HepG2 (cell line): ENCODE results near the gene CNNM2. TPM values are rescaled to one million over a fixed set of nuclear protein-coding genes. Genes with fewer than 3 reads are reported as not detected.

Source experiments
- ATAC-seq: fragments of 200-7000 bp; cut with Tn5 transposase; 3 replicates; pipeline ENCODE4 v1.9.1; 2020; ENCODE audit warnings: mild to moderate bottlenecking, moderate library complexity
- BruUV-seq: library from RNA; stranded (reverse); fragments of 400-500 nt; replicated peaks from 2 replicates; lab custom pipeline; 2021; lab: Mats Ljungman, UMichigan
- CTCF ChIA-PET: fragments of 300-600 bp; formaldehyde crosslinking; extraction: SDS; loops from one replicate; lab custom pipeline; 2021; ENCODE audit warnings: low total read pairs, inconsistent platforms, low intra/inter-chr PET ratio; lab: Yijun Ruan, JAX
- POLR2A ChIA-PET: fragments of 350-600 bp; sonication (Branson Sonifier 250); formaldehyde crosslinking; loops from one replicate; lab custom pipeline; 2020; ENCODE audit warnings: antibody characterized with exemption, inconsistent platforms; lab: Yijun Ruan, JAX
- DNase-seq: peaks from one replicate; pipeline ENCODE4 v3.0.0-alpha.2; 2015; ENCODE audit warnings: low spot score
- FAIRE-seq: peaks from 3 replicates; lab custom pipeline; 2011; peaks lifted over from hg19 to GRCh38; lab: Jason Lieb, UNC
- H2AFZ ChIP-seq: one replicate; pipeline ENCODE4 v1.6.1; 2011; ENCODE audit warnings: low read length, inconsistent platforms
- H3K27ac ChIP-seq: fragments of 300-600 bp; 3 replicates; pipeline ENCODE4 v1.8.0; 2011; ENCODE audit warnings: mixed run types, mild to moderate bottlenecking, mixed read lengths, low read length, inconsistent platforms; ENCODE audit not compliant: insufficient read depth; ENCODE audit errors: extremely low read length
- H3K27me3 ChIP-seq, 2 experiments: fragments of 200-600 bp in 1 of 2; 2 replicates in 1 of 2; 3 replicates in 1 of 2; pipeline versions ENCODE4 v1.6.0 to v1.8.0; 2011; ENCODE audit warnings: low read length in 2 of 2, mild to moderate bottlenecking in 2 of 2, moderate library complexity in 2 of 2, inconsistent platforms in 1 of 2; ENCODE audit not compliant: insufficient read depth in 2 of 2, control insufficient read depth in 1 of 2
- H3K36me3 ChIP-seq, 2 experiments: fragments of 200-600 bp in 1 of 2; replicated peaks in 1 of 2; 2 replicates in 1 of 2; 3 replicates in 1 of 2; pipeline versions ENCODE4 v1.5.1 to v1.8.0; 2011; ENCODE audit warnings: low read length in 2 of 2, inconsistent platforms in 1 of 2; ENCODE audit not compliant: insufficient read depth in 2 of 2, control insufficient read depth in 1 of 2
- H3K4me1 ChIP-seq: 2 replicates; pipeline ENCODE4 v1.5.1; 2012; ENCODE audit warnings: low read length, inconsistent platforms; ENCODE audit not compliant: insufficient read depth
- H3K4me2 ChIP-seq: 2 replicates; pipeline ENCODE4 v1.6.0; 2011; ENCODE audit warnings: low read depth, low read length, inconsistent platforms
- H3K4me3 ChIP-seq, 3 experiments: fragments of 200-600 bp in 1 of 3; sonication (generic), shearing (Covaris generic) in 1 of 3; replicated peaks in 1 of 3; 2 replicates each; pipeline ENCODE4 v1.5.1; 2011 to 2016; ENCODE audit warnings: low read length in 3 of 3, inconsistent platforms in 2 of 3, low read depth in 2 of 3, mild to moderate bottlenecking in 2 of 3, control low read depth in 1 of 3, mixed read lengths in 1 of 3; ENCODE audit not compliant: insufficient read depth in 1 of 3
- H3K79me2 ChIP-seq: one replicate; pipeline ENCODE4 v1.6.1; 2011; ENCODE audit warnings: low read length, inconsistent platforms; ENCODE audit not compliant: insufficient read depth
- H3K9ac ChIP-seq: 2 replicates; pipeline ENCODE4 v1.6.0; 2011; ENCODE audit warnings: mild to moderate bottlenecking, low read depth, low read length, inconsistent platforms; ENCODE audit not compliant: insufficient read depth
- H3K9me3 ChIP-seq: 2 replicates; pipeline ENCODE4 v1.5.1; 2012; ENCODE audit warnings: mild to moderate bottlenecking, low read length
- H4K20me1 ChIP-seq: 2 replicates; pipeline ENCODE4 v1.6.0; 2011; ENCODE audit warnings: inconsistent platforms, mild to moderate bottlenecking, low read length, moderate library complexity; ENCODE audit not compliant: insufficient read depth
- HMG20A ChIP-seq: IDR thresholded peaks from 2 replicates; pipeline ENCODE4 v1.6.1; 2016; ENCODE audit warnings: borderline replicate concordance
- IRX3 ChIP-seq: sonication (generic); formaldehyde crosslinking; IDR thresholded peaks from 2 replicates; pipeline ENCODE4 v1.8.1; 2023; ENCODE audit warnings: mild to moderate bottlenecking, low read depth, missing genetic modification reagents, borderline replicate concordance
- MBNL3 ChIP-seq: fragments of 250-450 bp; sonication (Bioruptor Pico); conservative IDR thresholded peaks from 2 replicates; pipeline ENCODE4 v1.8.0; 2022; ENCODE audit warnings: mild to moderate bottlenecking, inconsistent platforms
- PCBP2 ChIP-seq: fragments of 200-400 bp; formaldehyde crosslinking; optimal IDR thresholded peaks from 2 replicates; pipeline ENCODE3; 2018; ENCODE audit warnings: low read length, low read depth; ENCODE audit not compliant: poor library complexity, severe bottlenecking
- PLRG1 ChIP-seq: fragments of 450-650 bp; conservative IDR thresholded peaks from 2 replicates; pipeline ENCODE4 v1.6.1; 2016
- SIX1 ChIP-seq: sonication (generic); formaldehyde crosslinking; IDR thresholded peaks from 2 replicates; pipeline ENCODE4 v1.4.0; 2020; ENCODE audit warnings: missing genetic modification reagents, borderline replicate concordance
- SOX5 ChIP-seq: IDR thresholded peaks from 2 replicates; pipeline ENCODE4 v1.6.1; 2016; ENCODE audit warnings: borderline replicate concordance
- SP4 ChIP-seq: sonication (generic); formaldehyde crosslinking; IDR thresholded peaks from 2 replicates; pipeline ENCODE4 v1.8.1; 2023; ENCODE audit warnings: mild to moderate bottlenecking, missing genetic modification reagents
- TCF7L2 ChIP-seq: IDR thresholded peaks from 2 replicates; pipeline ENCODE4 v1.6.1; 2011; ENCODE audit warnings: mild to moderate bottlenecking, low read depth, low read length, moderate library complexity
- ZNF143 ChIP-seq: sonication (generic); formaldehyde crosslinking; IDR thresholded peaks from 2 replicates; pipeline ENCODE4 v1.4.0; 2020; ENCODE audit warnings: missing genetic modification reagents
- ZSCAN20 ChIP-seq: sonication (generic); formaldehyde crosslinking; IDR thresholded peaks from 2 replicates; pipeline ENCODE4 v1.4.0; 2020; ENCODE audit warnings: missing genetic modification reagents, mild to moderate bottlenecking, borderline replicate concordance
- in situ Hi-C: cut with HindIII; loops from 2 replicates; pipeline ENCODE4 v1.10.0; 2017; ENCODE audit warnings: low pct_unique_long_range_greater_than_20kb; ENCODE audit not compliant: extremely low pct_ligation_motif_present
- intact Hi-C: fragments of 100-400 bp; cut with micrococcal nuclease; formaldehyde crosslinking; loops from one replicate; pipeline ENCODE4 v1.10.0; 2022; ENCODE audit not compliant: unreplicated experiment
- polyA plus RNA-seq, 8 experiments: library from polyadenylated mRNA; depleted of rRNA in 3 of 8; stranded (reverse) in 7 of 8; unstranded in 1 of 8; fragments of >200 nt; fragmentation: Illumina TruSeq in 4 of 8; extraction: Trizol in 4 of 8; gene quantifications; 2 replicates each; pipeline versions ENCODE4 v1.2.1 to v1.2.3, GENCODE V29; 2011 to 2016; ENCODE audit warnings: low read depth in 4 of 8, missing spikeins in 1 of 8, mixed read lengths in 1 of 8; ENCODE audit not compliant: insufficient read depth in 1 of 8
- total RNA-seq, 5 experiments: library from RNA; depleted of rRNA; stranded (reverse); fragments of >200 nt; fragmentation: Illumina TruSeq; extraction: Trizol; gene quantifications; 2 replicates each; pipeline ENCODE4 v1.2.3, GENCODE V29; 2016; ENCODE audit warnings: low read depth in 1 of 5

Gene CNNM2
- total and polyA plus RNA-seq, 2 of the 13 experiments (the other 11 are each of a cell fraction or from before 2014, with no cell fraction given), result 7.1 to 9.0 TPM

DNA sequence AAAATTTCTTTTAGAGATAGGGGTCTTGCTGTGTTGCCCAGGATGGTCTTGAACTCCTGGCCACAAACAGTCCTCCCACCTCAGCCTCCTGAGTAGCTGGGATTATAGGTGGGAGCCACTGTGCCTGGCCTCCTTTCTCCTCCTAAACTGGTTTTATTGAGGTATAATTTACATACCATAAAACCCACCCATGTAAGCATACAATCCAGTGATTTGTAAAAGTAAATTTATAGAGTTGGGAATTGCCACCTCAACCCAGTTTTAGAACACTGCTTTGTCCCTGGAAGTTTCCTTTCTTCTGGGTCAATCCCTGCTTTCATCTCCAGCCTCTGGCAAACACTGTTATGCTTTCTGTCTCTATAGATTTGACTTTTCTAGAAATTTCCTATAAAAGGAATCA, 49.0 kb downstream of the CNNM2 start:
- no peak overlapping the region for H3K27ac ChIP-seq
- TF ChIP-seq PLRG1 (no peak), HMG20A (CRISPR knock-in tag) (no peak), SP4 (no peak), IRX3 (CRISPR knock-in tag) (no peak), ZNF143 (CRISPR knock-in tag) (no peak), PCBP2 (no peak), TCF7L2 (no peak), SIX1 (CRISPR knock-in tag) (no peak), MBNL3 (CRISPR knock-in tag) (no peak), ZSCAN20 (CRISPR knock-in tag) (no peak), SOX5 (CRISPR knock-in tag) (no peak)
- ChIA-PET POLR2A (no interaction called here), CTCF (no interaction called here)
- H2AFZ ChIP-seq, result no peak overlapping the region
- no peaks in the 10 kb centered on the region for H3K36me3 ChIP-seq
- in situ Hi-C loops, result no loop called here
- no peak for DNase-seq
- H3K4me1 ChIP-seq, result peaks cover 57% of the 10 kb centered on the region
- H3K79me2 ChIP-seq, result peaks cover 15% of the 10 kb centered on the region
- H3K4me3 ChIP-seq, result no peak overlapping the region
- BruUV-seq, result no TSS peak
- no peak overlapping the region for H3K9ac ChIP-seq
- H4K20me1 ChIP-seq, result no peaks in the 10 kb centered on the region
- no peak for FAIRE-seq
- ATAC-seq, result no peak
- H3K9me3 ChIP-seq, result no peaks in the 10 kb centered on the region
- intact Hi-C loops, result no loop called here
- no peak overlapping the region for H3K4me2 ChIP-seq
- no peaks in the 10 kb centered on the region for H3K27me3 ChIP-seq
